Measurements from ENCODE around the gene TBC1D7. TPM values are rescaled to one million over a fixed set of nuclear protein-coding genes. Genes with fewer than 3 reads are reported as not detected.

The TBC1D7 gene
- 34.0 TPM for total RNA-seq
- long read RNA-seq, transcript TBC1D7-202 (8 exons, 1,116 nt), result major isoform, 15 of 565 reads
- long read RNA-seq, partial matches to known transcripts, result 4 of 565 reads
- long read RNA-seq, other reads (novel, unspliced or antisense), result 541 of 565 reads

GRCh38 chr6:13328076-13328874 is at the start of gene TBC1D7:
Gene TBC1D7, minus strand, starts transcription at chr6:13328537. Its CDS starts 1,639 bp downstream, at chr6:13326898.
- ATAC-seq, result peak; percentile 92
- intact Hi-C loops (cut with micrococcal nuclease), result no loop called here

GRCh38 chr6:13377054-13377758 is 48.9 kb upstream of the TBC1D7 start:
- no peak for DNase-seq
- ATAC-seq, result no peak
- intact Hi-C loops (cut with micrococcal nuclease), result no loop called here

More at GRCh38 chr6:13328076-13328874, at the start of gene TBC1D7:
- DNase-seq, result peak; percentile 95

- intact Hi-C loops (cut with micrococcal nuclease), result no loop called here
These were observed 47.1 kb upstream of the TBC1D7 start for GRCh38 chr6:13375360-13375878.

GRCh38 chr6:13373919-13374318 is 45.6 kb upstream of the TBC1D7 start:
- intact Hi-C loops (cut with micrococcal nuclease), result no loop called here
- no peak for DNase-seq
- no peak for ATAC-seq

More at GRCh38 chr6:13375360-13375878, 47.1 kb upstream of the TBC1D7 start:
- no peak for DNase-seq
- no peak for ATAC-seq

GRCh38 chr6:13373488-13373886 is 45.1 kb upstream of the TBC1D7 start:
- intact Hi-C loops (cut with micrococcal nuclease), result no loop called here
- ATAC-seq (peak; percentile 68), DNase-seq (no peak)

- DNase-seq (no peak), ATAC-seq (no peak)
- intact Hi-C loops (cut with micrococcal nuclease), result no loop called here
These were observed 44.6 kb upstream of the TBC1D7 start for GRCh38 chr6:13372688-13373487.

- no peak for ATAC-seq
- DNase-seq, result no peak
- intact Hi-C loops (cut with micrococcal nuclease), result no loop called here
These were observed 43.7 kb upstream of the TBC1D7 start for GRCh38 chr6:13372076-13372475.

GRCh38 chr6:13371421-13372072 is 43.2 kb upstream of the TBC1D7 start:
- DNase-seq, result no peak
- intact Hi-C loops (cut with micrococcal nuclease), result no loop called here
- ATAC-seq, result peak; percentile 31

- intact Hi-C loops (cut with micrococcal nuclease), result no loop called here
- no peak for ATAC-seq
- DNase-seq, result no peak
These were observed 42.3 kb upstream of the TBC1D7 start for GRCh38 chr6:13370623-13371022.

- DNase-seq (no peak), ATAC-seq (no peak)
- intact Hi-C loops (cut with micrococcal nuclease), result no loop called here
These were observed 41.3 kb upstream of the TBC1D7 start for GRCh38 chr6:13369591-13369990.

- no peak for ATAC-seq
- intact Hi-C loops (cut with micrococcal nuclease), result no loop called here
- no peak for DNase-seq
These were observed 40.4 kb upstream of the TBC1D7 start for GRCh38 chr6:13368731-13369115.

GRCh38 chr6:13368079-13368730 is 39.9 kb upstream of the TBC1D7 start:
- DNase-seq (no peak), ATAC-seq (peak; percentile 64)
- intact Hi-C loops (cut with micrococcal nuclease), result no loop called here

GRCh38 chr6:13367396-13367795 is 39.1 kb upstream of the TBC1D7 start:
- no peak for ATAC-seq
- DNase-seq, result no peak
- intact Hi-C loops (cut with micrococcal nuclease), result no loop called here

- intact Hi-C loops (cut with micrococcal nuclease), result no loop called here
- DNase-seq (no peak), ATAC-seq (no peak)
These were observed 37.0 kb upstream of the TBC1D7 start for GRCh38 chr6:13365320-13365719.

GRCh38 chr6:13364842-13365241 is 36.5 kb upstream of the TBC1D7 start:
- DNase-seq, result no peak
- no peak for ATAC-seq
- intact Hi-C loops (cut with micrococcal nuclease), result no loop called here

GRCh38 chr6:13362412-13362811 is 34.1 kb upstream of the TBC1D7 start:
- intact Hi-C loops (cut with micrococcal nuclease), result no loop called here
- ATAC-seq, result no peak

GRCh38 chr6:13360671-13361540 is 32.6 kb upstream of the TBC1D7 start:
- peak; percentile 71 for DNase-seq
- ATAC-seq, result peak; percentile 92
- intact Hi-C loops (cut with micrococcal nuclease), result no loop called here

More at GRCh38 chr6:13362412-13362811, 34.1 kb upstream of the TBC1D7 start:
- DNase-seq, result no peak
